CD4-positive, alpha-beta memory T cell (primary cell): Measurements from ENCODE around the gene DEFB114. TPM values are rescaled to one million over a fixed set of nuclear protein-coding genes. Genes with fewer than 3 reads are reported as not detected.

Experiments
- polyA plus RNA-seq, 2 donors: library from polyadenylated mRNA; unstranded; fragments of 300-500 nt; fragmentation: Illumina TruSeq; gene quantifications; one replicate each; pipeline ENCODE4 v1.2.3, GENCODE V29; 2021
- total RNA-seq, 2 experiments: library from RNA; stranded (reverse); gene quantifications; one replicate each; pipeline ENCODE4 v1.2.3, GENCODE V29; 2021

DEFB114 gene
- total and polyA plus RNA-seq, 4 experiments from 2014 or later: not detected

Other genes starting within 250 kb of the DEFB114 start
- gene CRISP3, start 219.8 kb downstream of the DEFB114 start, total RNA-seq: not detected
- gene CRISP3, start 219.8 kb downstream of the DEFB114 start, polyA plus RNA-seq: not detected
- gene PGK2, start 176.9 kb downstream of the DEFB114 start, total RNA-seq: not detected
- gene PGK2, start 176.9 kb downstream of the DEFB114 start, polyA plus RNA-seq: not detected
- gene CRISP1, start 97.6 kb downstream of the DEFB114 start, total RNA-seq: not detected
- not detected for gene CRISP1, start 97.6 kb downstream of the DEFB114 start, polyA plus RNA-seq
- gene DEFB113, start 5.5 kb upstream of the DEFB114 start, total RNA-seq: not detected
- gene DEFB113, start 5.5 kb upstream of the DEFB114 start, polyA plus RNA-seq: not detected
- gene DEFB110, start 57.8 kb upstream of the DEFB114 start, total RNA-seq: not detected
- not detected for gene DEFB110, start 57.8 kb upstream of the DEFB114 start, polyA plus RNA-seq
- gene DEFB112, start 85.8 kb upstream of the DEFB114 start, total RNA-seq: not detected
- gene DEFB112, start 85.8 kb upstream of the DEFB114 start, polyA plus RNA-seq: not detected